Measurements from ENCODE around the gene PDCL2. TPM values are rescaled to one million over a fixed set of nuclear protein-coding genes. Genes with fewer than 3 reads are reported as not detected.

The PDCL2 gene
- total and polyA plus RNA-seq, 2 experiments from 2014 or later, result 0.35 to 1.9 TPM

DNA sequence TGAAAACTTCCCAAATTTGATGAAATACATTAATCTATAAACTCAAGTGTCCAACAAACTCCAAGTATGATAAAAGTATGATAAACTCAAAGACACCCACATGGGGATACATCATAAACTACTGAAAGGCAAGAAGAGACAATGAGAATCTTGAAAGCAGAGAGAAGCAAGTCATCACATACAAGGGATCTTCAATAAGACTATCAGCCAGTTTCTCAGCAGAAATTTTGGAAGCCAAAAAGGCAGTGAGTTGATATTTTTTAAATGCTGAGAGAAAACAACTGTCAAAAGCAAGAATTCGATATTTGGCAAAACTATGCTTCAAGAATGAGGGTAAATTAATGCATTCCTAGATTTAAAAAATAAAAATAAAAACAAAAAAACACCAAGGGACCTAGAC lies 16.5 kb downstream of the PDCL2 start:
- Histone ChIP-seq H2AFZ (no peak overlapping the region), H3K9me2 (ENCODE audit: insufficient read depth) (0 out of 2 replicates have a peak, but pooled peaks cover 4% of the 10 kb centered on the region), H3K27ac (ENCODE audit: low read depth) (no peak overlapping the region), H3K4me2 (no peak overlapping the region), H3K36me3 (ENCODE audit: insufficient read depth) (peaks cover 22% of the 10 kb centered on the region), H3K4me3 (no peak overlapping the region), H3F3A (replicated peaks; ENCODE audit: low read depth) (no peaks in the 10 kb centered on the region), H4K20me1 (replicated peaks; ENCODE audit: insufficient read depth) (no peaks in the 10 kb centered on the region), H3K27me3 (ENCODE audit: insufficient read depth) (no peaks in the 10 kb centered on the region), H3K79me2 (replicated peaks; ENCODE audit: insufficient read depth) (no peaks in the 10 kb centered on the region), H3K4me1 (ENCODE audit: insufficient read depth) (no peaks in the 10 kb centered on the region)
- Mint-ChIP-seq H3K9me3 (peaks cover 50% of the 10 kb centered on the region), H3K27ac (no peak overlapping the region), H3K4me1 (no peaks in the 10 kb centered on the region; the same call in 2 of the 3 replicates), H3K27me3 (ENCODE audit: insufficient read depth, low read depth, poor library complexity) (peaks cover 3% of the 10 kb centered on the region), H3K36me3 (ENCODE audit: low read depth) (peaks cover 42% of the 10 kb centered on the region), H3K4me3 (no peak overlapping the region)
- ATAC-seq (no peak), DNase-seq (ENCODE audit: low spot score) (no peak)
- TF ChIP-seq, protein P1, sequence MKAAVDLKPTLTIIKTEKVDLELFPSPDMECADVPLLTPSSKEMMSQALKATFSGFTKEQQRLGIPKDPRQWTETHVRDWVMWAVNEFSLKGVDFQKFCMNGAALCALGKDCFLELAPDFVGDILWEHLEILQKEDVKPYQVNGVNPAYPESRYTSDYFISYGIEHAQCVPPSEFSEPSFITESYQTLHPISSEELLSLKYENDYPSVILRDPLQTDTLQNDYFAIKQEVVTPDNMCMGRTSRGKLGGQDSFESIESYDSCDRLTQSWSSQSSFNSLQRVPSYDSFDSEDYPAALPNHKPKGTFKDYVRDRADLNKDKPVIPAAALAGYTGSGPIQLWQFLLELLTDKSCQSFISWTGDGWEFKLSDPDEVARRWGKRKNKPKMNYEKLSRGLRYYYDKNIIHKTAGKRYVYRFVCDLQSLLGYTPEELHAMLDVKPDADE (IDR thresholded peaks at IDR 0.05), result no peak
- TF ChIP-seq, protein P2, sequence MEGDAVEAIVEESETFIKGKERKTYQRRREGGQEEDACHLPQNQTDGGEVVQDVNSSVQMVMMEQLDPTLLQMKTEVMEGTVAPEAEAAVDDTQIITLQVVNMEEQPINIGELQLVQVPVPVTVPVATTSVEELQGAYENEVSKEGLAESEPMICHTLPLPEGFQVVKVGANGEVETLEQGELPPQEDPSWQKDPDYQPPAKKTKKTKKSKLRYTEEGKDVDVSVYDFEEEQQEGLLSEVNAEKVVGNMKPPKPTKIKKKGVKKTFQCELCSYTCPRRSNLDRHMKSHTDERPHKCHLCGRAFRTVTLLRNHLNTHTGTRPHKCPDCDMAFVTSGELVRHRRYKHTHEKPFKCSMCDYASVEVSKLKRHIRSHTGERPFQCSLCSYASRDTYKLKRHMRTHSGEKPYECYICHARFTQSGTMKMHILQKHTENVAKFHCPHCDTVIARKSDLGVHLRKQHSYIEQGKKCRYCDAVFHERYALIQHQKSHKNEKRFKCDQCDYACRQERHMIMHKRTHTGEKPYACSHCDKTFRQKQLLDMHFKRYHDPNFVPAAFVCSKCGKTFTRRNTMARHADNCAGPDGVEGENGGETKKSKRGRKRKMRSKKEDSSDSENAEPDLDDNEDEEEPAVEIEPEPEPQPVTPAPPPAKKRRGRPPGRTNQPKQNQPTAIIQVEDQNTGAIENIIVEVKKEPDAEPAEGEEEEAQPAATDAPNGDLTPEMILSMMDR (conservative IDR thresholded peaks at IDR 0.05; ENCODE audit: low read depth in 2 of 2), result no peak
- no peak for TF ChIP-seq ZNF114 (CRISPR knock-in tag; IDR thresholded peaks at IDR 0.05)
- no peak for TF ChIP-seq EZH2phosphoT487 (IDR thresholded peaks at IDR 0.05; ENCODE audit: unreplicated experiment)
- TF ChIP-seq CREB1 (CRISPR knock-in tag; IDR thresholded peaks at IDR 0.05; ENCODE audit: low read depth), result no peak
- TF ChIP-seq STAT1 (IDR thresholded peaks at IDR 0.05; ENCODE audit: unreplicated experiment), result no peak
- no peak for TF ChIP-seq ZNF331 (CRISPR knock-in tag; IDR thresholded peaks at IDR 0.05; ENCODE audit: low read depth)
- TF ChIP-seq, protein P3, sequence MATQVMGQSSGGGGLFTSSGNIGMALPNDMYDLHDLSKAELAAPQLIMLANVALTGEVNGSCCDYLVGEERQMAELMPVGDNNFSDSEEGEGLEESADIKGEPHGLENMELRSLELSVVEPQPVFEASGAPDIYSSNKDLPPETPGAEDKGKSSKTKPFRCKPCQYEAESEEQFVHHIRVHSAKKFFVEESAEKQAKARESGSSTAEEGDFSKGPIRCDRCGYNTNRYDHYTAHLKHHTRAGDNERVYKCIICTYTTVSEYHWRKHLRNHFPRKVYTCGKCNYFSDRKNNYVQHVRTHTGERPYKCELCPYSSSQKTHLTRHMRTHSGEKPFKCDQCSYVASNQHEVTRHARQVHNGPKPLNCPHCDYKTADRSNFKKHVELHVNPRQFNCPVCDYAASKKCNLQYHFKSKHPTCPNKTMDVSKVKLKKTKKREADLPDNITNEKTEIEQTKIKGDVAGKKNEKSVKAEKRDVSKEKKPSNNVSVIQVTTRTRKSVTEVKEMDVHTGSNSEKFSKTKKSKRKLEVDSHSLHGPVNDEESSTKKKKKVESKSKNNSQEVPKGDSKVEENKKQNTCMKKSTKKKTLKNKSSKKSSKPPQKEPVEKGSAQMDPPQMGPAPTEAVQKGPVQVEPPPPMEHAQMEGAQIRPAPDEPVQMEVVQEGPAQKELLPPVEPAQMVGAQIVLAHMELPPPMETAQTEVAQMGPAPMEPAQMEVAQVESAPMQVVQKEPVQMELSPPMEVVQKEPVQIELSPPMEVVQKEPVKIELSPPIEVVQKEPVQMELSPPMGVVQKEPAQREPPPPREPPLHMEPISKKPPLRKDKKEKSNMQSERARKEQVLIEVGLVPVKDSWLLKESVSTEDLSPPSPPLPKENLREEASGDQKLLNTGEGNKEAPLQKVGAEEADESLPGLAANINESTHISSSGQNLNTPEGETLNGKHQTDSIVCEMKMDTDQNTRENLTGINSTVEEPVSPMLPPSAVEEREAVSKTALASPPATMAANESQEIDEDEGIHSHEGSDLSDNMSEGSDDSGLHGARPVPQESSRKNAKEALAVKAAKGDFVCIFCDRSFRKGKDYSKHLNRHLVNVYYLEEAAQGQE (IDR thresholded peaks at IDR 0.05; ENCODE audit: unreplicated experiment), result no peak
- TF ChIP-seq POLR2AphosphoS5 (IDR thresholded peaks at IDR 0.05; ENCODE audit: low read depth), result no peak
- TF ChIP-seq NANOG (IDR thresholded peaks at IDR 0.05; ENCODE audit: borderline replicate concordance), result no peak
- TF ChIP-seq JUNB (IDR thresholded peaks at IDR 0.05; ENCODE audit: unreplicated experiment), result no peak
- TF ChIP-seq EZH2 (IDR thresholded peaks at IDR 0.05; ENCODE audit: low read depth, unreplicated experiment), result no peak

Measured in GM23338 (cell line).